Endothelial cell of umbilical vein (primary cell): ENCODE results near the gene CLEC14A. TPM values are rescaled to one million over a fixed set of nuclear protein-coding genes. Genes with fewer than 3 reads are reported as not detected.

ENCODE experiments used
- BruUV-seq: library from RNA; stranded (reverse); fragments of 400-500 nt; replicated peaks from 2 replicates; lab custom pipeline; 2021; lab: Mats Ljungman, UMichigan
- CTCF ChIA-PET: fragments of 300-600, 350-600 bp; sonication (Branson Sonifier 250); formaldehyde crosslinking; loops from one replicate; lab custom pipeline; 2021; ENCODE audit warnings: antibody characterized with exemption, inconsistent platforms; lab: Charles Lee
- POLR2A ChIA-PET: fragments of 300-600, 350-600 bp; sonication (Branson Sonifier 250); formaldehyde crosslinking; loops from one replicate; lab custom pipeline; 2021; ENCODE audit warnings: antibody characterized with exemption, inconsistent platforms; lab: Charles Lee
- DNase-seq: peaks from one replicate; pipeline ENCODE4 v3.0.0-alpha.2; 2011; ENCODE audit warnings: low read depth, low spot score
- FAIRE-seq: peaks from 2 replicates; lab custom pipeline; 2011; peaks lifted over from hg19 to GRCh38; lab: Jason Lieb, UNC
- H2AFZ ChIP-seq: 2 replicates; pipeline ENCODE4 v1.6.0; 2012; ENCODE audit warnings: low read depth, low read length, control low read depth, inconsistent platforms
- H3K27ac ChIP-seq: 2 replicates; pipeline ENCODE4 v1.5.1; 2011; ENCODE audit warnings: low read depth, mild to moderate bottlenecking, control low read depth, low read length, moderate library complexity; ENCODE audit not compliant: insufficient read depth
- H3K27me3 ChIP-seq, 2 experiments: 2 replicates each; pipeline versions ENCODE4 v1.6.0 to v1.6.1; 2011; ENCODE audit warnings: low read length in 2 of 2, mixed read lengths in 1 of 2; ENCODE audit not compliant: control insufficient read depth in 2 of 2, insufficient read depth in 2 of 2
- H3K36me3 ChIP-seq, 2 experiments: 2 replicates in 1 of 2; 3 replicates in 1 of 2; pipeline ENCODE4 v1.5.1; 2011; ENCODE audit warnings: low read length in 2 of 2, mild to moderate bottlenecking in 1 of 2, moderate library complexity in 1 of 2; ENCODE audit not compliant: control insufficient read depth in 2 of 2, insufficient read depth in 2 of 2; ENCODE audit errors: extremely low read depth in 1 of 2
- H3K4me1 ChIP-seq: 3 replicates; pipeline ENCODE4 v1.5.1; 2011; ENCODE audit warnings: mild to moderate bottlenecking, low read length; ENCODE audit not compliant: control insufficient read depth, insufficient read depth; ENCODE audit errors: extremely low read depth
- H3K4me2 ChIP-seq: 2 replicates; pipeline ENCODE4 v1.6.1; 2011; ENCODE audit warnings: low read length, control low read depth, mixed read lengths; ENCODE audit not compliant: insufficient read depth
- H3K4me3 ChIP-seq, 3 experiments: fragments of 200-600 bp in 1 of 3; sonication (generic), shearing (Covaris generic) in 1 of 3; replicated peaks in 1 of 3; 2 replicates each; pipeline ENCODE4 v1.5.1; 2011 to 2016; ENCODE audit warnings: control low read depth in 3 of 3, low read length in 3 of 3, mild to moderate bottlenecking in 2 of 3, inconsistent platforms in 1 of 3, low read depth in 1 of 3, moderate library complexity in 1 of 3; ENCODE audit not compliant: insufficient read depth in 1 of 3
- H3K79me2 ChIP-seq: 2 replicates; pipeline ENCODE4 v1.6.0; 2012; ENCODE audit warnings: low read length, inconsistent platforms; ENCODE audit not compliant: control insufficient read depth, insufficient read depth
- H3K9ac ChIP-seq: replicated peaks from 2 replicates; pipeline ENCODE3; 2011; ENCODE audit warnings: low read length, control low read depth; ENCODE audit not compliant: insufficient read depth; ENCODE audit errors: extremely low read depth
- H3K9me1 ChIP-seq: replicated peaks from 3 replicates; pipeline ENCODE4 v1.6.0; 2011; ENCODE audit warnings: mild to moderate bottlenecking, low read length; ENCODE audit not compliant: control insufficient read depth, insufficient read depth; ENCODE audit errors: extremely low read depth
- H3K9me3 ChIP-seq: replicated peaks from 2 replicates; pipeline ENCODE4 v1.5.1; 2012; ENCODE audit warnings: low read length, inconsistent platforms; ENCODE audit not compliant: control insufficient read depth, insufficient read depth
- H4K20me1 ChIP-seq: replicated peaks from 2 replicates; pipeline ENCODE3; 2011; ENCODE audit warnings: mild to moderate bottlenecking, low read length; ENCODE audit not compliant: control insufficient read depth, insufficient read depth; ENCODE audit errors: extremely low read depth
- EZH2 ChIP-seq: IDR thresholded peaks from 2 replicates; pipeline ENCODE4 v1.6.1; 2012; ENCODE audit warnings: borderline replicate concordance, low read depth, mild to moderate bottlenecking, moderate library complexity, low read length, inconsistent platforms; ENCODE audit not compliant: severe bottlenecking
- FOS ChIP-seq: IDR thresholded peaks from 2 replicates; pipeline ENCODE4 v1.6.1; 2011; ENCODE audit warnings: mild to moderate bottlenecking, low read length, moderate library complexity, borderline replicate concordance; ENCODE audit not compliant: insufficient read depth
- GATA2 ChIP-seq: IDR thresholded peaks from 2 replicates; pipeline ENCODE4 v1.7.0; 2011; ENCODE audit warnings: low read depth, mild to moderate bottlenecking, moderate library complexity, mixed read lengths, low read length; ENCODE audit not compliant: insufficient read length, insufficient read depth
- JUN ChIP-seq: IDR thresholded peaks from 2 replicates; pipeline ENCODE4 v1.6.1; 2011; ENCODE audit warnings: borderline replicate concordance, low read depth; ENCODE audit not compliant: insufficient read length, insufficient read depth
- MYC ChIP-seq: IDR thresholded peaks from one replicate; pipeline ENCODE4 v1.6.1; 2011; ENCODE audit warnings: mild to moderate bottlenecking, low read depth, low read length
- POLR2A ChIP-seq: IDR thresholded peaks from 2 replicates; pipeline ENCODE4 v1.6.1; 2012; ENCODE audit warnings: low read depth, mild to moderate bottlenecking, control low read depth, low read length
- POLR2AphosphoS5 ChIP-seq: IDR thresholded peaks from 2 replicates; pipeline ENCODE4 v1.6.1; 2012; ENCODE audit warnings: low read depth, mild to moderate bottlenecking, control low read depth, low read length, moderate library complexity; ENCODE audit not compliant: insufficient read depth
- dilution Hi-C: fragments of 300-500 bp; cut with MboI; formaldehyde crosslinking; loops from one replicate; pipeline ENCODE4 v1.15.0; 2019; ENCODE audit warnings: low sequenced_read_pairs; ENCODE audit not compliant: extremely low pct_ligation_motif_present
- intact Hi-C: fragments of 100-400 bp; cut with micrococcal nuclease; formaldehyde crosslinking; loops from one replicate; pipeline ENCODE4 v1.10.0; 2022
- polyA plus RNA-seq, 4 experiments: library from polyadenylated mRNA; depleted of rRNA in 3 of 4; stranded (reverse) in 3 of 4; unstranded in 1 of 4; fragments of >200 nt; gene quantifications; 2 replicates each; pipeline versions ENCODE4 v1.2.1 to v1.2.3, GENCODE V29; 2011 to 2012; ENCODE audit warnings: missing spikeins in 1 of 4
- total RNA-seq: library from RNA; stranded (reverse); gene quantifications from 2 replicates; pipeline ENCODE4 v1.2.3, GENCODE V29; 2021
- TF ChIP-seq, protein P1 (sequence below): IDR thresholded peaks from 2 replicates; pipeline ENCODE4 v1.6.1; 2011; ENCODE audit not compliant: insufficient read depth, insufficient read length
- TF ChIP-seq, protein P2 (sequence below), 2 donors: IDR thresholded peaks; 1 replicate in 1 of 2; 2 replicates in 1 of 2; pipeline ENCODE4 v1.5.1; 2011; ENCODE audit warnings: low read length in 2 of 2, mild to moderate bottlenecking in 2 of 2, moderate library complexity in 2 of 2, control low read depth in 1 of 2, inconsistent platforms in 1 of 2, low read depth in 1 of 2; ENCODE audit not compliant: insufficient read depth in 1 of 2; ENCODE audit errors: extremely low read depth in 1 of 2

Gene CLEC14A
- total and polyA plus RNA-seq, 2 donors (not counting 3 experiments of a cell fraction or from before 2014, with no cell fraction given) = 396 to 562 TPM

DNA sequence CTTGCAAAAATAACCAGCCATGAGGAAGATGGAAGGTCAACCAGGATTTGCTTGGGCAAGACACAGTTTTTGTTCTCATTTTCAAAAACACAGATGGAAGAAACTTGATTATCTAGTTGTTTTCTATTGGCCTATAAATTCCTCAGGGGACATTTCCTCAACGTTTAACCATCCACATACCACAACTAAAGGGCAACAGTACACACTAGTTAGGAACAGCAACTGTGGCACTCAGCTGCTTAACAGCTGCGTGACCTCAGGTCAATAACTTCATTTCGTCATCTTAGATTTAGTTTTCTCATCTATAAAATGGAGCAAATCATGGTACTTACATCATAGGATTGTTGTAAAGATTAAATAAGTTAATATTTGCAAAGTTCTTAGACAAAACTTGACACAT lies 29.5 kb downstream of the CLEC14A start:
- no peak for FAIRE-seq
- dilution Hi-C loops (no loop called here), intact Hi-C loops (no loop called here)
- CTCF ChIA-PET = no interaction called here
- no peak overlapping the region for H3K9ac ChIP-seq
- no peaks in the 10 kb centered on the region for H3K4me1 ChIP-seq
- no peak overlapping the region for H2AFZ ChIP-seq
- no peak overlapping the region for H3K4me2 ChIP-seq
- no peaks in the 10 kb centered on the region for H3K27me3 ChIP-seq
- DNase-seq = no peak
- H4K20me1 ChIP-seq = no peaks in the 10 kb centered on the region
- no peaks in the 10 kb centered on the region for H3K9me3 ChIP-seq
- H3K79me2 ChIP-seq = no peaks in the 10 kb centered on the region
- H3K4me3 ChIP-seq = no peak overlapping the region
- H3K36me3 ChIP-seq = no peaks in the 10 kb centered on the region
- H3K27ac ChIP-seq = no peak overlapping the region
- no peak for TF ChIP-seq GATA2
- TF ChIP-seq, protein P1, sequence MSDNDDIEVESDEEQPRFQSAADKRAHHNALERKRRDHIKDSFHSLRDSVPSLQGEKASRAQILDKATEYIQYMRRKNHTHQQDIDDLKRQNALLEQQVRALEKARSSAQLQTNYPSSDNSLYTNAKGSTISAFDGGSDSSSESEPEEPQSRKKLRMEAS = no peak
- TF ChIP-seq, protein P2, sequence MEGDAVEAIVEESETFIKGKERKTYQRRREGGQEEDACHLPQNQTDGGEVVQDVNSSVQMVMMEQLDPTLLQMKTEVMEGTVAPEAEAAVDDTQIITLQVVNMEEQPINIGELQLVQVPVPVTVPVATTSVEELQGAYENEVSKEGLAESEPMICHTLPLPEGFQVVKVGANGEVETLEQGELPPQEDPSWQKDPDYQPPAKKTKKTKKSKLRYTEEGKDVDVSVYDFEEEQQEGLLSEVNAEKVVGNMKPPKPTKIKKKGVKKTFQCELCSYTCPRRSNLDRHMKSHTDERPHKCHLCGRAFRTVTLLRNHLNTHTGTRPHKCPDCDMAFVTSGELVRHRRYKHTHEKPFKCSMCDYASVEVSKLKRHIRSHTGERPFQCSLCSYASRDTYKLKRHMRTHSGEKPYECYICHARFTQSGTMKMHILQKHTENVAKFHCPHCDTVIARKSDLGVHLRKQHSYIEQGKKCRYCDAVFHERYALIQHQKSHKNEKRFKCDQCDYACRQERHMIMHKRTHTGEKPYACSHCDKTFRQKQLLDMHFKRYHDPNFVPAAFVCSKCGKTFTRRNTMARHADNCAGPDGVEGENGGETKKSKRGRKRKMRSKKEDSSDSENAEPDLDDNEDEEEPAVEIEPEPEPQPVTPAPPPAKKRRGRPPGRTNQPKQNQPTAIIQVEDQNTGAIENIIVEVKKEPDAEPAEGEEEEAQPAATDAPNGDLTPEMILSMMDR (IDR thresholded peaks at IDR 0.05; ENCODE audit: extremely low read depth in 1 of 2, insufficient read depth in 1 of 2, low read depth in 1 of 2, low read length in 2 of 2) = no peak
- TF ChIP-seq MYC = no peak
- no peak for TF ChIP-seq JUN
- TF ChIP-seq EZH2 = no peak
- no peak for TF ChIP-seq POLR2A
- TF ChIP-seq POLR2AphosphoS5 = no peak
- no peak for TF ChIP-seq FOS
- POLR2A ChIA-PET = no interaction called here
- BruUV-seq = no TSS peak
- no peaks in the 10 kb centered on the region for H3K9me1 ChIP-seq
